MM.1S (cell line): ENCODE data around the gene KANSL3.
"Not testable (repeated sequence)": the region's sequence is repeated elsewhere in the genome, so short reads cannot be mapped to it uniquely, and the experiment has no call there.

Source experiments
- DNase-seq: peaks from one replicate; pipeline ENCODE4 v3.0.0-alpha.2; 2015
- H2AFZ ChIP-seq: fragments of 300-600 bp; sonication (generic); 2 replicates; pipeline ENCODE4 v1.6.0; 2016; ENCODE audit warnings: antibody characterized with exemption, low read length
- H3F3A ChIP-seq: fragments of 300-600 bp; sonication (generic); 2 replicates; pipeline ENCODE4 v1.6.1; 2016; ENCODE audit warnings: mild to moderate bottlenecking, antibody characterized with exemption, low read length, moderate library complexity, mixed read lengths; ENCODE audit not compliant: insufficient read depth
- H3K27ac ChIP-seq: fragments of 300-600 bp; sonication (generic); 2 replicates; pipeline ENCODE4 v1.5.1; 2016; ENCODE audit warnings: mild to moderate bottlenecking, low read length
- H3K27me3 ChIP-seq: fragments of 300-600 bp; sonication (generic); replicated peaks from 2 replicates; pipeline ENCODE4 v1.6.0; 2016; ENCODE audit warnings: low read length; ENCODE audit not compliant: insufficient read depth
- H3K36me3 ChIP-seq: fragments of 300-600 bp; sonication (generic); replicated peaks from 2 replicates; pipeline ENCODE4 v1.6.1; 2016; ENCODE audit warnings: mild to moderate bottlenecking, low read length, mixed read lengths; ENCODE audit not compliant: insufficient read depth
- H3K4me1 ChIP-seq: fragments of 300-600 bp; sonication (generic); 2 replicates; pipeline ENCODE4 v1.6.1; 2016; ENCODE audit warnings: low read length, mixed read lengths
- H3K4me2 ChIP-seq: fragments of 300-600 bp; sonication (generic); 2 replicates; pipeline ENCODE4 v1.6.0; 2016; ENCODE audit warnings: low read depth, low read length
- H3K4me3 ChIP-seq: fragments of 300-600 bp; sonication (generic); 2 replicates; pipeline ENCODE4 v1.5.1; 2016; ENCODE audit warnings: low read length, mixed read lengths
- H3K79me2 ChIP-seq: fragments of 300-600 bp; sonication (generic); 2 replicates; pipeline ENCODE4 v1.6.1; 2016; ENCODE audit warnings: mixed run types, low read length, mixed read lengths
- H3K9ac ChIP-seq: fragments of 300-600 bp; sonication (generic); 2 replicates; pipeline ENCODE4 v1.6.1; 2016; ENCODE audit warnings: low read length, mixed read lengths
- H3K9me2 ChIP-seq: fragments of 300-600 bp; sonication (generic); replicated peaks from 2 replicates; pipeline ENCODE4 v1.6.1; 2016; ENCODE audit warnings: mild to moderate bottlenecking, low read length, mixed read lengths; ENCODE audit not compliant: insufficient read depth
- H3K9me3 ChIP-seq: fragments of 300-600 bp; sonication (generic); replicated peaks from 2 replicates; pipeline ENCODE4 v1.6.1; 2016; ENCODE audit warnings: mild to moderate bottlenecking, low read length, mixed read lengths; ENCODE audit not compliant: insufficient read depth
- H4K20me1 ChIP-seq: fragments of 300-600 bp; sonication (generic); 2 replicates; pipeline ENCODE4 v1.6.1; 2016; ENCODE audit warnings: mild to moderate bottlenecking, low read length, moderate library complexity, mixed read lengths; ENCODE audit not compliant: insufficient read depth
- EZH2 ChIP-seq: fragments of 300-600 bp; sonication (generic); optimal IDR thresholded peaks from 2 replicates; pipeline ENCODE3; 2017; ENCODE audit warnings: low read depth, mild to moderate bottlenecking, antibody characterized with exemption, low read length, mixed read lengths
- EZH2phosphoT487 ChIP-seq: fragments of 300-600 bp; sonication (generic); IDR thresholded peaks from 2 replicates; pipeline ENCODE4 v1.6.1; 2018; ENCODE audit warnings: antibody characterized with exemption, low read length
- TF ChIP-seq, protein P1 (sequence below): fragments of 300-600 bp; sonication (generic); IDR thresholded peaks from 2 replicates; pipeline ENCODE4 v1.5.1; 2016; ENCODE audit warnings: antibody characterized with exemption, low read length, mixed read lengths

The KANSL3 gene

GRCh38 chr2:96556441-96557330 lies 81.4 kb downstream of the KANSL3 start:
- Histone ChIP-seq H3K4me1 (peaks cover 9% of the 10 kb centered on the region), H3K36me3 (peaks cover under 1% of the 10 kb centered on the region; the same call in 1 of the 2 replicates), H3F3A (peaks cover 33% of the 10 kb centered on the region), H3K4me2 (no peak overlapping the region), H3K9ac (no peak overlapping the region), H3K79me2 (no peaks in the 10 kb centered on the region), H4K20me1 (peaks cover 10% of the 10 kb centered on the region), H3K27ac (no peak overlapping the region), H3K4me3 (no peak overlapping the region), H3K9me3 (no peaks in the 10 kb centered on the region), H2AFZ (no peak overlapping the region), H3K9me2 (no peaks in the 10 kb centered on the region), H3K27me3 (no peaks in the 10 kb centered on the region)
- DNase-seq: no peak
- TF ChIP-seq EZH2phosphoT487 (no peak), EZH2 (no peak)
- TF ChIP-seq, protein P1, sequence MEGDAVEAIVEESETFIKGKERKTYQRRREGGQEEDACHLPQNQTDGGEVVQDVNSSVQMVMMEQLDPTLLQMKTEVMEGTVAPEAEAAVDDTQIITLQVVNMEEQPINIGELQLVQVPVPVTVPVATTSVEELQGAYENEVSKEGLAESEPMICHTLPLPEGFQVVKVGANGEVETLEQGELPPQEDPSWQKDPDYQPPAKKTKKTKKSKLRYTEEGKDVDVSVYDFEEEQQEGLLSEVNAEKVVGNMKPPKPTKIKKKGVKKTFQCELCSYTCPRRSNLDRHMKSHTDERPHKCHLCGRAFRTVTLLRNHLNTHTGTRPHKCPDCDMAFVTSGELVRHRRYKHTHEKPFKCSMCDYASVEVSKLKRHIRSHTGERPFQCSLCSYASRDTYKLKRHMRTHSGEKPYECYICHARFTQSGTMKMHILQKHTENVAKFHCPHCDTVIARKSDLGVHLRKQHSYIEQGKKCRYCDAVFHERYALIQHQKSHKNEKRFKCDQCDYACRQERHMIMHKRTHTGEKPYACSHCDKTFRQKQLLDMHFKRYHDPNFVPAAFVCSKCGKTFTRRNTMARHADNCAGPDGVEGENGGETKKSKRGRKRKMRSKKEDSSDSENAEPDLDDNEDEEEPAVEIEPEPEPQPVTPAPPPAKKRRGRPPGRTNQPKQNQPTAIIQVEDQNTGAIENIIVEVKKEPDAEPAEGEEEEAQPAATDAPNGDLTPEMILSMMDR: no peak

- no peaks in the 10 kb centered on the region for H3K27me3 ChIP-seq
- H2AFZ ChIP-seq: no peak overlapping the region
- peaks cover 10% of the 10 kb centered on the region for H3K36me3 ChIP-seq
- no peak overlapping the region for H3K4me2 ChIP-seq
- H3K9me2 ChIP-seq: no peaks in the 10 kb centered on the region
- H3K9ac ChIP-seq: no peak overlapping the region
- H3K4me1 ChIP-seq: peaks cover 9% of the 10 kb centered on the region
- DNase-seq: no peak
- peaks cover 48% of the 10 kb centered on the region for H3F3A ChIP-seq
- H3K9me3 ChIP-seq: no peaks in the 10 kb centered on the region
- no peak overlapping the region for H3K27ac ChIP-seq
- peaks cover 7% of the 10 kb centered on the region; the same call in 1 of the 2 replicates for H3K79me2 ChIP-seq
- no peak overlapping the region for H3K4me3 ChIP-seq
- peaks cover 25% of the 10 kb centered on the region for H4K20me1 ChIP-seq
- TF ChIP-seq, protein P1: no peak
- no peak for TF ChIP-seq EZH2phosphoT487
- no peak for TF ChIP-seq EZH2
These were observed 82.9 kb downstream of the KANSL3 start for GRCh38 chr2:96555146-96555610.

GRCh38 chr2:96554293-96555145 lies 83.6 kb downstream of the KANSL3 start:
- Histone ChIP-seq H3K9me2 (no peaks in the 10 kb centered on the region), H4K20me1 (peaks cover 31% of the 10 kb centered on the region), H3K9ac (no peak overlapping the region), H3K79me2 (peaks cover 12% of the 10 kb centered on the region), H3K36me3 (peaks cover 14% of the 10 kb centered on the region), H3K4me2 (no peak overlapping the region), H3K4me1 (peaks cover 9% of the 10 kb centered on the region), H3F3A (peaks cover 55% of the 10 kb centered on the region), H3K27me3 (no peaks in the 10 kb centered on the region), H3K27ac (peak overlapping the region; percentile 30; the same call in 1 of the 2 replicates), H2AFZ (no peak overlapping the region), H3K4me3 (no peak overlapping the region), H3K9me3 (no peaks in the 10 kb centered on the region)
- peak; percentile 57 for DNase-seq
- TF ChIP-seq, protein P1: peak; percentile 95
- TF ChIP-seq EZH2phosphoT487: no peak

GRCh38 chr2:96553957-96554292 lies 84.2 kb downstream of the KANSL3 start:
- H4K20me1 ChIP-seq: peaks cover 37% of the 10 kb centered on the region
- not testable (repeated sequence) for H3K27me3 ChIP-seq, H3K9me2 ChIP-seq, H2AFZ ChIP-seq, H3K4me1 ChIP-seq, H3K9ac ChIP-seq, H3K4me2 ChIP-seq, DNase-seq, H3K4me3 ChIP-seq, H3K9me3 ChIP-seq
- peaks cover 19% of the 10 kb centered on the region for H3K36me3 ChIP-seq
- peak overlapping the region; percentile 30; the same call in 1 of the 2 replicates for H3K27ac ChIP-seq
- peaks cover 18% of the 10 kb centered on the region for H3K79me2 ChIP-seq
- peaks cover 61% of the 10 kb centered on the region for H3F3A ChIP-seq
